GM23248 (cell line): ENCODE results near the gene NCOR2. TPM values are rescaled to one million over a fixed set of nuclear protein-coding genes. Genes with fewer than 3 reads are reported as not detected.

Experiments
- DNase-seq: peaks from one replicate; pipeline ENCODE4 v3.0.0-alpha.2; 2015
- H2AFZ ChIP-seq: fragments of 200-600 bp; sonication (generic); 2 replicates; pipeline ENCODE4 v1.6.1; 2016; ENCODE audit warnings: antibody characterized with exemption
- H3F3A ChIP-seq: fragments of 200-600 bp; sonication (generic); 2 replicates; pipeline ENCODE4 v1.6.1; 2016; ENCODE audit warnings: mild to moderate bottlenecking, antibody characterized with exemption, mixed run types; ENCODE audit not compliant: insufficient read depth
- H3K27ac ChIP-seq: fragments of 200-600 bp; sonication (generic); 2 replicates; pipeline ENCODE4 v1.5.1; 2016; ENCODE audit warnings: mild to moderate bottlenecking
- H3K27me3 ChIP-seq: fragments of 200-600 bp; sonication (generic); replicated peaks from 2 replicates; pipeline ENCODE4 v1.6.1; 2016; ENCODE audit warnings: mild to moderate bottlenecking; ENCODE audit not compliant: insufficient read depth
- H3K36me3 ChIP-seq: fragments of 200-600 bp; sonication (generic); 2 replicates; pipeline ENCODE4 v1.6.1; 2016; ENCODE audit warnings: low read depth, mild to moderate bottlenecking
- H3K4me1 ChIP-seq: fragments of 200-600 bp; sonication (generic); 2 replicates; pipeline ENCODE4 v1.6.1; 2016; ENCODE audit warnings: mild to moderate bottlenecking; ENCODE audit not compliant: insufficient read depth
- H3K4me2 ChIP-seq: fragments of 200-600 bp; sonication (generic); one replicate; pipeline ENCODE4 v1.6.1; 2016; ENCODE audit warnings: mild to moderate bottlenecking; ENCODE audit not compliant: unreplicated experiment
- H3K4me3 ChIP-seq: fragments of 200-600 bp; sonication (generic); 2 replicates; pipeline ENCODE4 v1.5.1; 2016; ENCODE audit warnings: mild to moderate bottlenecking
- H3K79me2 ChIP-seq: fragments of 200-600 bp; sonication (generic); 2 replicates; pipeline ENCODE4 v1.6.1; 2016; ENCODE audit warnings: mild to moderate bottlenecking; ENCODE audit not compliant: insufficient read depth
- H3K9ac ChIP-seq: fragments of 200-600 bp; sonication (generic); 2 replicates; pipeline ENCODE4 v1.6.1; 2016; ENCODE audit warnings: mild to moderate bottlenecking
- H3K9me2 ChIP-seq: fragments of 200-600 bp; sonication (generic); 2 replicates; pipeline ENCODE4 v1.6.1; 2016; ENCODE audit warnings: mixed run types, mild to moderate bottlenecking, moderate library complexity; ENCODE audit not compliant: insufficient read depth
- H3K9me3 ChIP-seq: fragments of 200-600 bp; sonication (generic); one replicate; pipeline ENCODE4 v1.6.1; 2017; ENCODE audit warnings: low read depth
- H4K20me1 ChIP-seq: fragments of 200-600 bp; sonication (generic); 2 replicates; pipeline ENCODE4 v1.6.0; 2016; ENCODE audit not compliant: insufficient read depth
- EZH2 ChIP-seq: fragments of 200-600 bp; sonication (generic); IDR thresholded peaks from 2 replicates; pipeline ENCODE4 v1.6.1; 2018; ENCODE audit warnings: antibody characterized with exemption, mild to moderate bottlenecking; ENCODE audit not compliant: insufficient read depth, poor library complexity, severe bottlenecking
- EZH2phosphoT487 ChIP-seq: fragments of 200-600 bp; sonication (generic); IDR thresholded peaks from 2 replicates; pipeline ENCODE4 v1.6.1; 2018; ENCODE audit warnings: antibody characterized with exemption, moderate library complexity, mild to moderate bottlenecking, low read depth; ENCODE audit not compliant: insufficient read depth
- WGBS, 2 experiments: methylation state at CpG; one replicate each; pipeline ENCODE4 v1.1.6; 2015 to 2017; ENCODE audit warnings: low lambda C conversion rate in 2 of 2, low coverage in 1 of 2; ENCODE audit errors: missing lambda C conversion rate in 2 of 2; 5-methylcytosine and 5-hydroxymethylcytosine counted together
- in situ Hi-C: fragments of 300-500 bp; cut with MboI; formaldehyde crosslinking; loops from 2 replicates; pipeline ENCODE4 v1.15.0; 2020
- polyA plus RNA-seq: library from polyadenylated mRNA; unstranded; fragments of >200 nt; fragmentation: Nextera tagmentation; extraction: Ambion mirVana; gene quantifications from 2 replicates; pipeline ENCODE4 v1.2.1, GENCODE V29; 2016
- total RNA-seq: library from RNA; depleted of rRNA; stranded (reverse); fragments of >200 nt; shearing (Covaris generic); gene quantifications from 2 replicates; pipeline ENCODE4 v1.2.3, GENCODE V29; 2014

NCOR2 gene
- total and polyA plus RNA-seq, 2 experiments from 2014 or later: 37.7 to 43.5 TPM

DNA sequence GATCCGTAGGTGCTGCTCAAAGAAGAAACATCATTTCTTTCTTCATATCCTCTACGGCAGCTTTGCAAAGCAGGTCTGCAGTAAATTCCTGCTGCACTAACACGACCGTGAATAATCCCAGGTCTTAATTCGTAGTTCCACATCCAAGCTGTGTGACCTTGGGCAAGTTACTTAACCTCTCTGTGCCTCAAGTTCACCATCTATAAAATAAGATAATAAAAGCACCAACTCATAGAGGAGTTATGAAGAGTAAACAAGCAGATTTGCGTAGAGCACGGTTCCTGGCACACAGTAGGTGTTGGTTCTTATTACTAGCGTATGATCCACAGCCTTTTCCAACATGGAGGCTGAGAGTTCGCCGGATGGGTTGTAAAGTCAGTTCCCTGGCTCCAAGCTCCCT lies 3.6 kb downstream of the NCOR2 start:
- TF ChIP-seq EZH2 (no peak), EZH2phosphoT487 (no peak)
- Histone ChIP-seq H3K4me3 (no peak overlapping the region), H2AFZ (no peak overlapping the region), H3K27me3 (no peaks in the 10 kb centered on the region), H3K4me2 (no peak overlapping the region), H3K36me3 (no peaks in the 10 kb centered on the region), H3K9me3 (no peaks in the 10 kb centered on the region), H3F3A (0 out of 2 replicates have a peak, but pooled peaks cover 5% of the 10 kb centered on the region), H3K9ac (no peak overlapping the region), H3K79me2 (peaks cover 82% of the 10 kb centered on the region), H4K20me1 (peaks cover 15% of the 10 kb centered on the region; the same call in 1 of the 2 replicates), H3K4me1 (peaks cover 9% of the 10 kb centered on the region), H3K9me2 (no peaks in the 10 kb centered on the region), H3K27ac (no peak overlapping the region)
- in situ Hi-C loops: no loop called here
- DNase-seq: no peak
- 79 to 80% methylated on average over 10 of the region's 10 CpGs for WGBS, 2 experiments

DNA sequence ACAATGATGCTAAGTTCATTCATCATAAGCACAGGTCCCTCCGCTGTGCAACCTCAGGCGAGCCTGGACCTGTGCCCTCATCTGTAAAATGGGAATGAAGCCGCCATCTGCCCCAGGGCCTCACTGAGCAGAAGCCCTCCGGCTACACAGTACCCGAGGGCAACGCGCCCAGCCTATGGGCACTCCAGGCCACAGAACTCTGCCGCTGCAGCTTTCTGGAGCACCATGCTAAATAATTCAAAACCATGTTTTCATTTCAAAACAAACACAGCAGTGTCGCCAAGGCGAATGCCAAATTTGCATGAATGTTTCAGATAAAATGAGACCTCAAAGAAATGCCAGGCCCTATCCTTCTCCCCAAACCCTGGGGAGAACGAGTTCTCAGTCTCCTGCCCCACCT lies 4.0 kb downstream of the NCOR2 start:
- Histone ChIP-seq H4K20me1 (peaks cover 15% of the 10 kb centered on the region; the same call in 1 of the 2 replicates), H3K4me2 (no peak overlapping the region), H3K9me3 (no peaks in the 10 kb centered on the region), H2AFZ (no peak overlapping the region), H3K4me3 (no peak overlapping the region), H3K9ac (no peak overlapping the region), H3K36me3 (no peaks in the 10 kb centered on the region), H3K27ac (no peak overlapping the region), H3K79me2 (peaks cover 86% of the 10 kb centered on the region), H3K4me1 (peaks cover 7% of the 10 kb centered on the region), H3F3A (0 out of 2 replicates have a peak, but pooled peaks cover 5% of the 10 kb centered on the region), H3K9me2 (no peaks in the 10 kb centered on the region), H3K27me3 (no peaks in the 10 kb centered on the region)
- TF ChIP-seq EZH2phosphoT487 (no peak), EZH2 (no peak)
- peak; percentile 31 for DNase-seq
- WGBS, 2 experiments: 48 to 51% methylated on average over 11 of the region's 11 CpGs
- in situ Hi-C loops: no loop called here

DNA sequence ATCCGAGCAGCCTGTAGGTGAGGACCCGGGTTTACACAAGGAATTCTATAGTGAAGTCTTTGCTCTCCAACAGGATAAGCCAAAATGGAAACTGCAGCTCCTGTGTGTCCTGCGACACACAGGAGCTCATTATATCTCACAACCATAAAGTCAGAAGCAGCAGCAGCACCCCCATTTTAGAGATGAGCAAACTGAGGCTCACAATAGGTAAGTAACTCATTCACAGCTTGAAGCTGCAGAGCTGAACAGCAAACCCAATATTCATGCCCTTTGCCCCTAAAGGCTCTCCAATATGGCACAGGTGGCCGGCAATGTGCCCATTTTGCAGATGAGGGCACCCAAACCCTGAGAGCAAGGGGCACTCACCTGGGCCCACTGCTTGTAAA lies 4.6 kb downstream of the NCOR2 start:
- no peak for DNase-seq
- Histone ChIP-seq H3K27ac (no peak overlapping the region), H3K9me3 (no peaks in the 10 kb centered on the region), H3F3A (0 out of 2 replicates have a peak, but pooled peaks cover 5% of the 10 kb centered on the region), H3K27me3 (no peaks in the 10 kb centered on the region), H3K79me2 (peaks cover 90% of the 10 kb centered on the region), H2AFZ (no peak overlapping the region), H3K4me1 (peaks cover 4% of the 10 kb centered on the region; the same call in 1 of the 2 replicates), H4K20me1 (peaks cover 15% of the 10 kb centered on the region; the same call in 1 of the 2 replicates), H3K36me3 (no peaks in the 10 kb centered on the region), H3K9me2 (no peaks in the 10 kb centered on the region), H3K4me2 (no peak overlapping the region), H3K9ac (no peak overlapping the region), H3K4me3 (no peak overlapping the region)
- in situ Hi-C loops: no loop called here
- 80 to 81% methylated on average over 4 of the region's 4 CpGs for WGBS, 2 experiments
- no peak for TF ChIP-seq EZH2
- no peak for TF ChIP-seq EZH2phosphoT487

DNA sequence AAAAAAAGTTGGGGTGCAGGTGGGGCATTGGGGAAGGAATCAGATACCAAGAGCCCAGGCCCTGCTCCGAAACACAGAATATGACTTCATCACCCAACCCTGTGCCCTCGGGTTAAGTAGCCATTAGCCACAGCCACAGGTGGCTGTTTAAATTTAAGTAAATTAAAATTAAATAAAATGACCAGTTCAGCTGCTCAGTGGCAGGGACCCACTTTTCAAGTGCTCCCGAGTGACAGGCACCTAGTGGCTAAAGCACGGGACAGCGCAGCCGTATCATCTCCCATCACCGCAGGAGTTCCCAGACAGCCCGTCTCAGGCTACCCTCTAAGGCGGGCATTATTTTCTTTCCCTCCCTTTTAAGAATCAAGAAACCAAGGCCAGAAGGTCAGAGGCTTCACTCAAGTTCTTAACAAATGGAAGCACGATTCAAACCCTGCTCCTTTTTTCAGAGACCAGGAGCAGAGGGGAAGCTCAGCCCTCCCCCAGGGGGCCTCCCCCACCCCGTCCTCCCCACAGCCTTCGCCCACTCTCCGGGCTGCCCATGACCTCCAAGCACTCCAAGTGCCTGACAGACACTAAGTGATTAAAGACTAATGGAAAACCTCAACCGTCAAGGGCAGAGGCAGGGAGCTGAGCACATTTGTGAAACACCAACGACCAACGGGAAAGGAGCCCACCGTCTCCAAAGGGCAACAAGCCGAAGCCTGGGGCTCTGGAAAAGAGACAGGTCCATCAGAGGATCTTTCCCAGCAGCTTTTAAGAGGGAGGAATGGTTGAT lies 5.2 kb downstream of the NCOR2 start:
- no peak overlapping the region for H3K27ac ChIP-seq
- no peaks in the 10 kb centered on the region for H3K27me3 ChIP-seq
- H3K4me2 ChIP-seq: no peak overlapping the region
- H3K4me3 ChIP-seq: no peak overlapping the region
- peaks cover 95% of the 10 kb centered on the region for H3K79me2 ChIP-seq
- H3K36me3 ChIP-seq: no peaks in the 10 kb centered on the region
- TF ChIP-seq EZH2: no peak
- no peak for TF ChIP-seq EZH2phosphoT487
- H4K20me1 ChIP-seq: peaks cover 15% of the 10 kb centered on the region; the same call in 1 of the 2 replicates
- 0 out of 2 replicates have a peak, but pooled peaks cover 5% of the 10 kb centered on the region for H3F3A ChIP-seq
- no peak for DNase-seq
- H3K4me1 ChIP-seq: 0 out of 2 replicates have a peak, but pooled peaks cover 4% of the 10 kb centered on the region
- no peaks in the 10 kb centered on the region for H3K9me2 ChIP-seq
- H2AFZ ChIP-seq: no peak overlapping the region
- in situ Hi-C loops: no loop called here
- 89% methylated on average over 17 to 18 of the region's 18 CpGs for WGBS, 2 experiments
- H3K9me3 ChIP-seq: no peaks in the 10 kb centered on the region
- no peak overlapping the region for H3K9ac ChIP-seq
